ENCODE measurements around the gene YEATS2.
"Not testable (repeated sequence)": the region's sequence is repeated elsewhere in the genome, so short reads cannot be mapped to it uniquely, and the experiment has no call there.

YEATS2 gene

DNA sequence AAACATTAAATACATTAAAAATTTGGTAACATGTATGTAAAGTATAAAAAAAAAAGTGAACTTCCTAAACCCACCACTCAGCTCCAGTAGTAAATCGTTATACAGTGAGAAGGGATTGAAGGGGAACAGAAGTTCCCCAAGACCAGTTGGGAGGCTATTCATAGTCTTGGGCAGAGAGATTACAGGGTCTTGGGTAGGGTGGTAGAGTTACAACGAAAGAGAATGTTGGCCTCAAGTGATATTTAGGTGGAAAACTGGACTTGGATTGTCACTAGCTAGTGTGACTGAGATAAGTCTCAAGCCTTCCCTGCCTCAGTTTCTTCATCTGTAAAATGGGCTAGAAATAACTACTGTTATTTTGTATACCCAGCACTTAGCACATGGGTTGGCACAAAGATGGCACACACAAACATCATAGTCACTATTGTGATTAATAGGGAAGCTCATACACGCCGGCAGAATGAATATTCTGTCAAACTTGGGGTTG, 431 bp upstream of the YEATS2 start:
- no peak for DNase-seq (ENCODE audit: low read depth)
- H3K4me3 ChIP-seq (ENCODE audit: low read length) = peak overlapping the region; percentile 91
- TF ChIP-seq, protein P1, sequence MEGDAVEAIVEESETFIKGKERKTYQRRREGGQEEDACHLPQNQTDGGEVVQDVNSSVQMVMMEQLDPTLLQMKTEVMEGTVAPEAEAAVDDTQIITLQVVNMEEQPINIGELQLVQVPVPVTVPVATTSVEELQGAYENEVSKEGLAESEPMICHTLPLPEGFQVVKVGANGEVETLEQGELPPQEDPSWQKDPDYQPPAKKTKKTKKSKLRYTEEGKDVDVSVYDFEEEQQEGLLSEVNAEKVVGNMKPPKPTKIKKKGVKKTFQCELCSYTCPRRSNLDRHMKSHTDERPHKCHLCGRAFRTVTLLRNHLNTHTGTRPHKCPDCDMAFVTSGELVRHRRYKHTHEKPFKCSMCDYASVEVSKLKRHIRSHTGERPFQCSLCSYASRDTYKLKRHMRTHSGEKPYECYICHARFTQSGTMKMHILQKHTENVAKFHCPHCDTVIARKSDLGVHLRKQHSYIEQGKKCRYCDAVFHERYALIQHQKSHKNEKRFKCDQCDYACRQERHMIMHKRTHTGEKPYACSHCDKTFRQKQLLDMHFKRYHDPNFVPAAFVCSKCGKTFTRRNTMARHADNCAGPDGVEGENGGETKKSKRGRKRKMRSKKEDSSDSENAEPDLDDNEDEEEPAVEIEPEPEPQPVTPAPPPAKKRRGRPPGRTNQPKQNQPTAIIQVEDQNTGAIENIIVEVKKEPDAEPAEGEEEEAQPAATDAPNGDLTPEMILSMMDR (conservative IDR thresholded peaks at IDR 0.05; ENCODE audit: low read length) = no peak

DNA sequence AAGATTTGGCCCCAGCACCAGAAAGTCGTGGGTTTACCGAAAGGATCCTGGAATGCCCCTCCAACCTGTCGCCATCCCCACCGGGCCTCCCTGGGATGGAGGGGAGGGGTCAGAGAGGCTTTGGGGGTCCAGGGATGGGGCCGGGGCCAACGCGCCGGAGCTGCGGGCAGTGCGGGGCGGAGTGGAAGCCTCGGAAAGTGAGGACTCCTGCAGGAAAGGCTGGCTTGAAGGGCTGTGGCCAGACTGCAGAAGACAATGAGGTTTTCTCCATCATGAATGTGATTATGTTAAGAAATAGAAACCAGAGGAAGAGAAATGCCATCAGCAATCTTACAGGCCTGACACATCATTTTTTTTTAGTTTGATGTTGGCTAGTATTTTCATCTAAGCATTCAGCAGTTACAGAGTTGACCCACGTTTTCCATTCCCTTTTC, 738 bp downstream of the YEATS2 start:
- TF ChIP-seq, protein P1 (conservative IDR thresholded peaks at IDR 0.05; ENCODE audit: low read length) = no peak
- DNase-seq (ENCODE audit: low read depth) = peak; percentile 43
- H3K4me3 ChIP-seq (ENCODE audit: low read length) = peak overlapping the region; percentile 91

DNA sequence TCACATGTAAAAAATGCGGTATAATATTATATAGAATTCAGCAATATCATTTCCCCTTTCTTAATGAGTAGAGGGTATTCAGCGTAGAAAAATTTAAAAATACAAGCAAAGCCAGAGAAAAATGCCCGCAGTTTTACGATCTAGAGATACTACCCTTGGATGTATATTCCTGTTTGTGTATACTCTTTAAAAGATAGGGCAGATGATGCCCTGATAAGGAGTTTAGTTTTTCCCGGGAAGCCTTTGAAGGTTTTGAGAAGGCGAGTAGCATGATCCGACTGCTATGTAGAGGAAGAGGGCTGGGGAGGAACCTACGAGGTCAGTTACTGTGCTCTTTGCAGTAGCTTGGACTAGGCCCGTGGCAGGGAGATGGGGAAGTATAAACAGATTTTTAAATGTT, 1.2 kb downstream of the YEATS2 start:
- peak; percentile 38 for DNase-seq (ENCODE audit: low read depth)
- TF ChIP-seq, protein P1 (conservative IDR thresholded peaks at IDR 0.05; ENCODE audit: low read length) = no peak
- peak overlapping the region; percentile 91 for H3K4me3 ChIP-seq (ENCODE audit: low read length)

DNA sequence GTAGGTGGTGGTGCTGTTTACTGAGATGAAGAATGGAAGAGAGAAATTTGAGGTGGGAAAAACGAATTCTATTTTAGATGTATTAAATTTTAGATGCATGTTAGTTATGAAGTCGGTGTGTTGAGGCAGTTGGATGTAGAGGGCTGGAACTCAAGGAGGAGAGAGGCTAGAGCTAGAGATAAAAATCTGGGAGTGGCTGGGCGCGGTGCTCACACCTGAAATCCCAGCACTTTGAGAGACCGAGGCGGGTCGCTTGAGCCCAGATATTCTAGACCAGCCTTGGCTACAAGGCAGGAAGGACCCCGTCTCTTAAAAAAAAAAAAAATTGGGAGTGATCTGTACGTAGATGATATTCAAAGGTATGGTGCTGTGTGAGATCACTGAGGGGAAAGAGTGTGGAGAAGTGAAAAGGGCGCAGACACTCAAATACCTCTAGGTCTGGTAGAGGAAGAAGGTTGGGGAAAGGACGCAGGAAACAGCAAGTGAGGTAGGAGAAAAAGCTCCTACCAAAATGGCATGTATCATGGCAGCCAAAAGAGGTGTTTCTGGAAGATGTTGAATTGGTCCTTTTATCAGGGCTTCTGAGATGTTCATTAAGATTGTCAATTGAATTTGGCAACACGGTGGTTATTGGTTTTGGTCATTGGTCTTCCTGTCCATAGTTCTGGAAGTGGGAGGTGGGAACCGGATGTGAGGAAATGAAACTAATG, 1.8 kb downstream of the YEATS2 start:
- DNase-seq (ENCODE audit: low read depth) = no peak

DNA sequence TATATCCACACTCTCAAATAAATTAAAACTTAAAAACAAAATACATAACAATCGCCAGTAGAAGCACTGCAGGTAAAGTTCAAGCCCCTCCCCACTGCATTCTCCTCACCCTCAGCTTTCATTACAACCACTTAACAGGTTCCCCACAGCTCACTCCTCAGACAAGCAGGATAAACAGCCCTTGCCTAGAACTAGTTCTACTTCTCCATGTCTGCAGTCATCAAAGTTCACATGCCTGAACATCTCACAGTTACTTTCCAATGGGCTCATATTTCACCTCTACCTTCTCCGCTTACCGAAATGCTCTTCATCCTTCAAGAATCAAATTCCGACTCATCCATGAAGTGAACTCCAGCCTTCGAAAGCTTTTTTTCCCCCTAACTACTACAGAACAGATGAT, 4.1 kb downstream of the YEATS2 start:
- no peak overlapping the region for H3K4me3 ChIP-seq (ENCODE audit: low read length)
- TF ChIP-seq, protein P1 (conservative IDR thresholded peaks at IDR 0.05; ENCODE audit: low read length) = no peak
- no peak for DNase-seq (ENCODE audit: low read depth)

More for the DNA sequence above, 1.8 kb downstream of the YEATS2 start:
- TF ChIP-seq, protein P1 (conservative IDR thresholded peaks at IDR 0.05; ENCODE audit: low read length) = no peak
- H3K4me3 ChIP-seq (ENCODE audit: low read length) = peak overlapping the region; percentile 91

DNA sequence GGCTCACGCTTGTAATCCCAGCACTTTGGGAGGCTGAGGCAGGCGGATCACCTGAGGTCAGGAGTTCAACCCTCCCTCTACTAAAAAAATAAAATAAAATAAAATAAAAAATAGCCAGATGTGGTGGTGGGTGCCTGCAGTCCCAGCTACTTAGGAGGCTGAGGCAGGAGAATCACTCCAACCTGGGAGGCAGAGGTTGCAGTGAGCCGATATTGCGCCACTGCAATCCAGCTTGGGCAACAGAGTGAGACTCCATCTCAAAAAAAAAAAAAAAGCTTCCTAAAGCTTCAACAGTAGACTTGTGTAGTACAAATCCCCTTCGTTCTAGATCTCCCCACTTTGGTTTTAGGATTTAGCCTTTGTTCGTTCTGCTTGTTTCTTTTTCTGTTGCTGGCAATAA, 6.3 kb downstream of the YEATS2 start:
- not testable (repeated sequence) for DNase-seq (ENCODE audit: low read depth); H3K4me3 ChIP-seq (ENCODE audit: low read length)

DNA sequence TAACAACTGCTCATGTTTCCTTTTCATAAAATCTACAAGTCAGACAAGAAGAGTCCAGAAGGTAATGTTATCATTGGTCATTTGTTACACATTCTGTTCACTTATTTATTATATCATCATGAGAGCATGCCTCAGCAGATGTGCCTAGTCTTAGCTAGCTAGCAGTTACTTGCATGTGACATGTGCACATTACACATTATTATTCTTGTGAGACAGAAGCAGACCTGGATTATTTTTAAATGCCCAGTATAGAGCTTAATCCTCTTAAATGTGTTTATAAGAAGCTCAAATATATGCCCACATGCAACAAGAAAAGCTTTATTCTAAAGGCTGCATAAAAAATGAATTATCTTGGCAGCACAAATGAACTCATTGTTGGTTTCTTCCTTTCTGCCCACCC, 12.6 kb downstream of the YEATS2 start:
- TF ChIP-seq, protein P1 (conservative IDR thresholded peaks at IDR 0.05; ENCODE audit: low read length) = no peak
- H3K4me3 ChIP-seq (ENCODE audit: low read length) = no peak overlapping the region
- DNase-seq (ENCODE audit: low read depth) = no peak
